ENCODE data around the gene DGKG.

DGKG gene

GRCh38 chr3:186298876-186299275, 63.2 kb downstream of the DGKG start:
- Histone ChIP-seq H2AFZ (ENCODE audit: low read length, unreplicated experiment) (no peak overlapping the region), H3K4me3 (ENCODE audit: low read depth, low read length) (no peak overlapping the region)

GRCh38 chr3:186290796-186291195, 71.2 kb downstream of the DGKG start:
- no peak overlapping the region for H3K4me3 ChIP-seq (ENCODE audit: low read depth, low read length)
- peaks cover 28% of the 10 kb centered on the region for H3K4me1 ChIP-seq (ENCODE audit: control insufficient read depth, insufficient read depth, low read length, unreplicated experiment)
- no peak overlapping the region for H2AFZ ChIP-seq (ENCODE audit: low read length, unreplicated experiment)
- no peaks in the 10 kb centered on the region for H3K36me3 ChIP-seq (ENCODE audit: insufficient read depth, low read length)
- no peak overlapping the region for H3K27ac ChIP-seq (ENCODE audit: low read depth, low read length)
- no peaks in the 10 kb centered on the region for H3K27me3 ChIP-seq (ENCODE audit: insufficient read depth, low read length)
- no peaks in the 10 kb centered on the region for H3K79me2 ChIP-seq (ENCODE audit: control insufficient read depth, insufficient read depth, low read length, unreplicated experiment)

More at GRCh38 chr3:186298876-186299275, 63.2 kb downstream of the DGKG start:
- Histone ChIP-seq H3K27me3 (ENCODE audit: insufficient read depth, low read length) (peaks cover 57% of the 10 kb centered on the region), H3K79me2 (ENCODE audit: control insufficient read depth, insufficient read depth, low read length, unreplicated experiment) (no peaks in the 10 kb centered on the region), H3K36me3 (ENCODE audit: insufficient read depth, low read length) (no peaks in the 10 kb centered on the region), H3K4me1 (ENCODE audit: control insufficient read depth, insufficient read depth, low read length, unreplicated experiment) (no peaks in the 10 kb centered on the region), H3K27ac (ENCODE audit: low read depth, low read length) (no peak overlapping the region)

- Histone ChIP-seq H3K79me2 (ENCODE audit: control insufficient read depth, insufficient read depth, low read length, unreplicated experiment) (no peaks in the 10 kb centered on the region), H3K4me3 (ENCODE audit: low read depth, low read length) (0 out of 2 replicates have a peak overlapping the region, but pooled peaks have one; percentile 31), H2AFZ (ENCODE audit: low read length, unreplicated experiment) (peak overlapping the region; percentile 28), H3K27ac (ENCODE audit: low read depth, low read length) (peak overlapping the region; percentile 59), H3K36me3 (ENCODE audit: insufficient read depth, low read length) (no peaks in the 10 kb centered on the region), H3K27me3 (ENCODE audit: insufficient read depth, low read length) (no peaks in the 10 kb centered on the region), H3K4me1 (ENCODE audit: control insufficient read depth, insufficient read depth, low read length, unreplicated experiment) (peaks cover 42% of the 10 kb centered on the region)
Measured at GRCh38 chr3:186287711-186288110, 74.3 kb downstream of the DGKG start.

GRCh38 chr3:186286114-186286513, 75.9 kb downstream of the DGKG start:
- Histone ChIP-seq H3K4me1 (ENCODE audit: control insufficient read depth, insufficient read depth, low read length, unreplicated experiment) (peaks cover 51% of the 10 kb centered on the region), H3K4me3 (ENCODE audit: low read depth, low read length) (no peak overlapping the region), H3K79me2 (ENCODE audit: control insufficient read depth, insufficient read depth, low read length, unreplicated experiment) (no peaks in the 10 kb centered on the region), H2AFZ (ENCODE audit: low read length, unreplicated experiment) (no peak overlapping the region), H3K36me3 (ENCODE audit: insufficient read depth, low read length) (no peaks in the 10 kb centered on the region), H3K27me3 (ENCODE audit: insufficient read depth, low read length) (no peaks in the 10 kb centered on the region), H3K27ac (ENCODE audit: low read depth, low read length) (no peak overlapping the region)

GRCh38 chr3:186284661-186285060, 77.4 kb downstream of the DGKG start:
- H3K36me3 ChIP-seq (ENCODE audit: insufficient read depth, low read length) = no peaks in the 10 kb centered on the region
- no peaks in the 10 kb centered on the region for H3K79me2 ChIP-seq (ENCODE audit: control insufficient read depth, insufficient read depth, low read length, unreplicated experiment)
- H3K27ac ChIP-seq (ENCODE audit: low read depth, low read length) = no peak overlapping the region
- H3K4me1 ChIP-seq (ENCODE audit: control insufficient read depth, insufficient read depth, low read length, unreplicated experiment) = peaks cover 57% of the 10 kb centered on the region
- H3K4me3 ChIP-seq (ENCODE audit: low read depth, low read length) = no peak overlapping the region
- no peak overlapping the region for H2AFZ ChIP-seq (ENCODE audit: low read length, unreplicated experiment)
- no peaks in the 10 kb centered on the region for H3K27me3 ChIP-seq (ENCODE audit: insufficient read depth, low read length)

GRCh38 chr3:186284349-186284652, 77.7 kb downstream of the DGKG start:
- H3K79me2 ChIP-seq (ENCODE audit: control insufficient read depth, insufficient read depth, low read length, unreplicated experiment) = no peaks in the 10 kb centered on the region
- H2AFZ ChIP-seq (ENCODE audit: low read length, unreplicated experiment) = no peak overlapping the region
- H3K36me3 ChIP-seq (ENCODE audit: insufficient read depth, low read length) = no peaks in the 10 kb centered on the region
- no peak overlapping the region for H3K4me3 ChIP-seq (ENCODE audit: low read depth, low read length)
- H3K27ac ChIP-seq (ENCODE audit: low read depth, low read length) = peak overlapping the region; percentile 83; the same call in 1 of the 2 replicates
- peaks cover 57% of the 10 kb centered on the region for H3K4me1 ChIP-seq (ENCODE audit: control insufficient read depth, insufficient read depth, low read length, unreplicated experiment)
- H3K27me3 ChIP-seq (ENCODE audit: insufficient read depth, low read length) = no peaks in the 10 kb centered on the region

- Histone ChIP-seq H2AFZ (ENCODE audit: low read length, unreplicated experiment) (no peak overlapping the region), H3K4me1 (ENCODE audit: control insufficient read depth, insufficient read depth, low read length, unreplicated experiment) (peaks cover 57% of the 10 kb centered on the region), H3K79me2 (ENCODE audit: control insufficient read depth, insufficient read depth, low read length, unreplicated experiment) (no peaks in the 10 kb centered on the region), H3K27ac (ENCODE audit: low read depth, low read length) (peak overlapping the region; percentile 83), H3K4me3 (ENCODE audit: low read depth, low read length) (no peak overlapping the region), H3K27me3 (ENCODE audit: insufficient read depth, low read length) (no peaks in the 10 kb centered on the region), H3K36me3 (ENCODE audit: insufficient read depth, low read length) (no peaks in the 10 kb centered on the region)
Measured at GRCh38 chr3:186283651-186284348, 78.2 kb downstream of the DGKG start.

- H3K27ac ChIP-seq (ENCODE audit: low read depth, low read length) = peak overlapping the region; percentile 83
- H2AFZ ChIP-seq (ENCODE audit: low read length, unreplicated experiment) = no peak overlapping the region
- peaks cover 50% of the 10 kb centered on the region for H3K4me1 ChIP-seq (ENCODE audit: control insufficient read depth, insufficient read depth, low read length, unreplicated experiment)
- H3K4me3 ChIP-seq (ENCODE audit: low read depth, low read length) = no peak overlapping the region
- no peaks in the 10 kb centered on the region for H3K36me3 ChIP-seq (ENCODE audit: insufficient read depth, low read length)
- no peaks in the 10 kb centered on the region for H3K79me2 ChIP-seq (ENCODE audit: control insufficient read depth, insufficient read depth, low read length, unreplicated experiment)
- no peaks in the 10 kb centered on the region for H3K27me3 ChIP-seq (ENCODE audit: insufficient read depth, low read length)
Measured at GRCh38 chr3:186283096-186283495, 78.9 kb downstream of the DGKG start.

- no peaks in the 10 kb centered on the region for H3K27me3 ChIP-seq (ENCODE audit: insufficient read depth, low read length)
- no peaks in the 10 kb centered on the region for H3K79me2 ChIP-seq (ENCODE audit: control insufficient read depth, insufficient read depth, low read length, unreplicated experiment)
- peak overlapping the region; percentile 15 for H3K27ac ChIP-seq (ENCODE audit: low read depth, low read length)
- H3K4me1 ChIP-seq (ENCODE audit: control insufficient read depth, insufficient read depth, low read length, unreplicated experiment) = peaks cover 33% of the 10 kb centered on the region
- no peaks in the 10 kb centered on the region for H3K36me3 ChIP-seq (ENCODE audit: insufficient read depth, low read length)
- H3K4me3 ChIP-seq (ENCODE audit: low read depth, low read length) = peak overlapping the region; percentile 26; the same call in 1 of the 2 replicates
- H2AFZ ChIP-seq (ENCODE audit: low read length, unreplicated experiment) = peak overlapping the region; percentile 71
Measured at GRCh38 chr3:186281176-186281575, 80.9 kb downstream of the DGKG start.

GRCh38 chr3:186280737-186281136, 81.3 kb downstream of the DGKG start:
- Histone ChIP-seq H2AFZ (ENCODE audit: low read length, unreplicated experiment) (peak overlapping the region; percentile 71), H3K79me2 (ENCODE audit: control insufficient read depth, insufficient read depth, low read length, unreplicated experiment) (no peaks in the 10 kb centered on the region)

GRCh38 chr3:186277268-186277909, 84.6 kb downstream of the DGKG start:
- Histone ChIP-seq H3K79me2 (ENCODE audit: control insufficient read depth, insufficient read depth, low read length, unreplicated experiment) (no peaks in the 10 kb centered on the region), H3K36me3 (ENCODE audit: insufficient read depth, low read length) (no peaks in the 10 kb centered on the region), H3K4me3 (ENCODE audit: low read depth, low read length) (no peak overlapping the region), H2AFZ (ENCODE audit: low read length, unreplicated experiment) (no peak overlapping the region), H3K27ac (ENCODE audit: low read depth, low read length) (no peak overlapping the region), H3K4me1 (ENCODE audit: control insufficient read depth, insufficient read depth, low read length, unreplicated experiment) (peaks cover 15% of the 10 kb centered on the region), H3K27me3 (ENCODE audit: insufficient read depth, low read length) (no peaks in the 10 kb centered on the region)

More at GRCh38 chr3:186280737-186281136, 81.3 kb downstream of the DGKG start:
- no peaks in the 10 kb centered on the region for H3K36me3 ChIP-seq (ENCODE audit: insufficient read depth, low read length)
- peak overlapping the region; percentile 26; the same call in 1 of the 2 replicates for H3K4me3 ChIP-seq (ENCODE audit: low read depth, low read length)
- peaks cover 30% of the 10 kb centered on the region for H3K4me1 ChIP-seq (ENCODE audit: control insufficient read depth, insufficient read depth, low read length, unreplicated experiment)
- no peaks in the 10 kb centered on the region for H3K27me3 ChIP-seq (ENCODE audit: insufficient read depth, low read length)
- H3K27ac ChIP-seq (ENCODE audit: low read depth, low read length) = peak overlapping the region; percentile 15; the same call in 1 of the 2 replicates
